GM06990 (cell line): ENCODE results near the gene MCOLN1.

ENCODE experiments used
- DNase-seq: peaks from one replicate; pipeline ENCODE4 v3.0.0-alpha.2; 2011; ENCODE audit not compliant: insufficient read length; ENCODE audit errors: extremely low read depth
- H3K27me3 ChIP-seq: replicated peaks from 2 replicates; pipeline ENCODE4 v1.6.0; 2011; ENCODE audit warnings: low read length; ENCODE audit not compliant: control insufficient read depth, insufficient read depth
- H3K36me3 ChIP-seq: 2 replicates; pipeline ENCODE4 v1.5.1; 2011; ENCODE audit warnings: low read length; ENCODE audit not compliant: control insufficient read depth, insufficient read depth
- H3K4me3 ChIP-seq: replicated peaks from 2 replicates; pipeline ENCODE4 v1.5.1; 2011; ENCODE audit warnings: low read depth, mild to moderate bottlenecking, control low read depth, low read length
- TF ChIP-seq, protein P1 (sequence below): IDR thresholded peaks from 2 replicates; pipeline ENCODE4 v1.5.1; 2011; ENCODE audit warnings: low read length, control low read depth, mild to moderate bottlenecking, inconsistent platforms; ENCODE audit not compliant: insufficient read depth, poor library complexity, severe bottlenecking

Gene MCOLN1

DNA sequence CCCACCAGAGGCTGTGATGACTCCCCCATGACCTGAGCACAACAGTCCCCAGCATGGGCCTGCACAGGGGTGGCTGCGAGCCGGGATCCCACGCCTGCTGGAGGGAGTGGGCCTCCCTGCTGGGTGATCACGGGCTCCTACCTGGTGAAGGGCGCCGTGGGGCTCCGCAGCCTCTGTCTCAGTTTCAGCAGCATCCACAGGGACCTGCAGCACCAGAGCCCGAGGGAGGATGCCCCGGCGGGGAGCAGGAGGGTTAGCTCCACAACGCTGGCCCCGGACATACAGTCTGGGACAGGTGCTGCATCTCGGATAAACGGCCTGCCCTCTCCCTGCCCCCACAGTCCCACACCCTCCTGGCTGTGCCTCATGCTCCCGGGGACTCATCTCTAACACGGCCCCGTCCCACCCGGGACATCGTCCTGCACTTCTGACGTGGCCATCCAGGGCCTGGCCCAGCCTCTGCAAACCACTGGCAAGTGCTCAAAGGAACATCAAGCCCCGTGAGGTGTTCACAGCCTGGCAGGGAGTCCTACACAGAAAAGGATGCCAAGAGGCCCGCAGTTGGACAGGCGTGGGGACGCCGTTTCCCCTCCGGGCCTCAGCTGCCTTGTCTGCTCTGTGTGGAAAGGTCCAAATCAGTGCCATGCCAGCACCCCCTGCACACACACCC is 44.1 kb upstream of the MCOLN1 start:
- TF ChIP-seq, protein P1, sequence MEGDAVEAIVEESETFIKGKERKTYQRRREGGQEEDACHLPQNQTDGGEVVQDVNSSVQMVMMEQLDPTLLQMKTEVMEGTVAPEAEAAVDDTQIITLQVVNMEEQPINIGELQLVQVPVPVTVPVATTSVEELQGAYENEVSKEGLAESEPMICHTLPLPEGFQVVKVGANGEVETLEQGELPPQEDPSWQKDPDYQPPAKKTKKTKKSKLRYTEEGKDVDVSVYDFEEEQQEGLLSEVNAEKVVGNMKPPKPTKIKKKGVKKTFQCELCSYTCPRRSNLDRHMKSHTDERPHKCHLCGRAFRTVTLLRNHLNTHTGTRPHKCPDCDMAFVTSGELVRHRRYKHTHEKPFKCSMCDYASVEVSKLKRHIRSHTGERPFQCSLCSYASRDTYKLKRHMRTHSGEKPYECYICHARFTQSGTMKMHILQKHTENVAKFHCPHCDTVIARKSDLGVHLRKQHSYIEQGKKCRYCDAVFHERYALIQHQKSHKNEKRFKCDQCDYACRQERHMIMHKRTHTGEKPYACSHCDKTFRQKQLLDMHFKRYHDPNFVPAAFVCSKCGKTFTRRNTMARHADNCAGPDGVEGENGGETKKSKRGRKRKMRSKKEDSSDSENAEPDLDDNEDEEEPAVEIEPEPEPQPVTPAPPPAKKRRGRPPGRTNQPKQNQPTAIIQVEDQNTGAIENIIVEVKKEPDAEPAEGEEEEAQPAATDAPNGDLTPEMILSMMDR, result no peak
- DNase-seq, result no peak
- Histone ChIP-seq H3K27me3 (no peaks in the 10 kb centered on the region), H3K4me3 (no peak overlapping the region), H3K36me3 (no peaks in the 10 kb centered on the region)

GRCh38 chr19:7478843-7479227 is 43.6 kb upstream of the MCOLN1 start:
- Histone ChIP-seq H3K4me3 (no peak overlapping the region), H3K36me3 (no peaks in the 10 kb centered on the region), H3K27me3 (no peaks in the 10 kb centered on the region)
- TF ChIP-seq, protein P1, result no peak
- DNase-seq, result no peak

DNA sequence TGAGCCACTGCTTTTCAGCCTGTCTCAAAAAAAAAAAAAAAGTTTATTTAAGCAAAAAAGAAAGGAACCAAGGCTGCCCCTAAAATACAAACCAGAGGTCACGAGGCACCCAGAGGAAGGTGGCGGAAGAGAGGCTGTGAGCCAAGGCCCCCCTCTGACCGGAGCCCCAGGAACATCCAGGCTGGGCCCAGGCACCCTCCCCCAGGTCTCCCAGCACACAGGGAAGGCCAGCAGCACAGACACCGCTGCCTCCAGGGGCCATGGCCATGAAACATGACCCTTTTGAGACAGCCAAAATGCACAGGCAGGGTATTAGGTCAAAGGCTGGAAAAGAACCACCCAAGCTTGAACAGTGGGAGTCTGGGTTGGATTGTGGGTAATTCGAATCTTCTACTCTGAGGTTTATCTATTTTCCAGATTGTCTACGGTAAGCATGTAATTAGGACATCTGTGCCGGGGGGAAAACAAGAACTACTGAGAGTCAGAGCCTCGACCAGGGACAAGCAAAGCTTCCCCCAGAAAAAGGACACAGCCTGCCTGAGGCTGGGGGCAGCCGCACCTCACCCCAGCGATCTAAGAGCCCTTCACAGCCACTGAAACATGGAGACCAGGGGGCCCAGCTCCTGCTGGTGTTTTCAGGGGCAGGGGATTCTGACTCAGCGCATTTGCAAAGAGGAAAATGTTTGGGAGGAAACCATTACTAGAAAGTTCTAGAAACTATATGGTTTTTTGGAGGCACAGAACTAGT is 42.0 kb upstream of the MCOLN1 start:
- no peaks in the 10 kb centered on the region for H3K27me3 ChIP-seq
- TF ChIP-seq, protein P1, result no peak
- H3K4me3 ChIP-seq, result no peak overlapping the region
- H3K36me3 ChIP-seq, result no peaks in the 10 kb centered on the region
- no peak for DNase-seq

- H3K4me3 ChIP-seq, result no peak overlapping the region
- TF ChIP-seq, protein P1, result no peak
- no peak for DNase-seq
- H3K36me3 ChIP-seq, result no peaks in the 10 kb centered on the region
- H3K27me3 ChIP-seq, result no peaks in the 10 kb centered on the region
These were observed 41.5 kb upstream of the MCOLN1 start for GRCh38 chr19:7480970-7481255.

GRCh38 chr19:7482584-7483439 is 39.6 kb upstream of the MCOLN1 start:
- H3K4me3 ChIP-seq, result no peak overlapping the region
- no peak for DNase-seq
- TF ChIP-seq, protein P1, result no peak
- no peaks in the 10 kb centered on the region for H3K27me3 ChIP-seq
- no peaks in the 10 kb centered on the region for H3K36me3 ChIP-seq
